H1 (cell line): Measurements from ENCODE around the gene YWHAE. TPM values are rescaled to one million over a fixed set of nuclear protein-coding genes. Genes with fewer than 3 reads are reported as not detected.
"Not testable (repeated sequence)": the region's sequence is repeated elsewhere in the genome, so short reads cannot be mapped to it uniquely, and the experiment has no call there.

Source experiments
- CTCF ChIA-PET: fragments of 300-600 bp; sonication (Branson Sonifier 250); formaldehyde crosslinking; loops from one replicate; lab custom pipeline; 2021; ENCODE audit not compliant: partially characterized antibody; lab: Charles Lee
- POLR2A ChIA-PET: fragments of 300-600 bp; sonication (Branson Sonifier 250); formaldehyde crosslinking; loops from one replicate; lab custom pipeline; 2021; ENCODE audit warnings: inconsistent platforms; ENCODE audit not compliant: partially characterized antibody; lab: Charles Lee
- DNase-seq, 2 experiments: peaks; one replicate each; pipeline versions ENCODE4 v3.0.0 to v3.0.0-alpha.2; 2010 to 2022; ENCODE audit warnings: low spot score in 2 of 2, low read depth in 1 of 2, mixed read lengths in 1 of 2
- FAIRE-seq: peaks from 2 replicates; lab custom pipeline; 2011; peaks lifted over from hg19 to GRCh38; lab: Jason Lieb, UNC
- H2AFZ ChIP-seq: 2 replicates; pipeline ENCODE4 v1.8.1; 2012; ENCODE audit warnings: low read length, inconsistent platforms
- H2AK5ac ChIP-seq: 2 replicates; pipeline ENCODE4 v1.6.1; 2013; ENCODE audit warnings: low read depth, low read length
- H2BK120ac ChIP-seq: replicated peaks from 2 replicates; pipeline ENCODE3; 2013; ENCODE audit warnings: low read depth, low read length, inconsistent platforms
- H2BK12ac ChIP-seq: 2 replicates; pipeline ENCODE4 v1.6.1; 2013; ENCODE audit warnings: low read depth, low read length
- H2BK15ac ChIP-seq: 2 replicates; pipeline ENCODE4 v1.6.1; 2013; ENCODE audit warnings: low read length
- H2BK20ac ChIP-seq: 2 replicates; pipeline ENCODE4 v1.6.1; 2013; ENCODE audit warnings: low read length
- H2BK5ac ChIP-seq: 2 replicates; pipeline ENCODE4 v1.6.1; 2013; ENCODE audit warnings: low read depth, low read length
- H3K14ac ChIP-seq: 2 replicates; pipeline ENCODE4 v1.6.1; 2013; ENCODE audit warnings: inconsistent platforms; ENCODE audit not compliant: insufficient read length
- H3K18ac ChIP-seq: 2 replicates; pipeline ENCODE4 v1.6.1; 2013; ENCODE audit warnings: low read length; ENCODE audit errors: extremely low read depth
- H3K23ac ChIP-seq: 2 replicates; pipeline ENCODE4 v1.6.1; 2013; ENCODE audit warnings: inconsistent platforms; ENCODE audit not compliant: insufficient read length
- H3K23me2 ChIP-seq: 2 replicates; pipeline ENCODE4 v1.6.1; 2013; ENCODE audit warnings: low read depth, low read length
- H3K27ac ChIP-seq: 2 replicates; pipeline ENCODE4 v1.6.1; 2011; ENCODE audit warnings: low read depth, low read length, inconsistent platforms
- H3K27me3 ChIP-seq, 4 experiments: replicated peaks in 1 of 4; 1 replicate in 1 of 4; 2 replicates in 3 of 4; pipeline versions ENCODE4 v1.6.1 to v1.8.1; 2011 to 2013; ENCODE audit warnings: low read length in 3 of 4, mild to moderate bottlenecking in 3 of 4, inconsistent platforms in 2 of 4, mixed read lengths in 2 of 4, moderate library complexity in 1 of 4; ENCODE audit not compliant: control insufficient read depth in 3 of 4, insufficient read depth in 3 of 4; ENCODE audit errors: extremely low read depth in 1 of 4
- H3K36me3 ChIP-seq, 4 experiments: 2 replicates each; pipeline versions ENCODE4 v1.6.1 to v1.8.1; 2011 to 2013; ENCODE audit warnings: mild to moderate bottlenecking in 4 of 4, low read length in 3 of 4, moderate library complexity in 2 of 4, control low read depth in 1 of 4, inconsistent platforms in 1 of 4; ENCODE audit not compliant: insufficient read depth in 4 of 4, control insufficient read depth in 2 of 4
- H3K4ac ChIP-seq: replicated peaks from 2 replicates; pipeline ENCODE3; 2013; ENCODE audit warnings: low read length, low read depth, mixed read lengths, inconsistent platforms; ENCODE audit not compliant: insufficient read length
- H3K4me1 ChIP-seq, 4 experiments: replicated peaks in 1 of 4; 1 replicate in 1 of 4; 2 replicates in 3 of 4; pipeline versions ENCODE4 v1.6.1 to v1.8.1; 2011 to 2013; ENCODE audit warnings: low read length in 3 of 4, inconsistent platforms in 2 of 4, mixed read lengths in 1 of 4; ENCODE audit not compliant: insufficient read depth in 4 of 4, control insufficient read depth in 3 of 4
- H3K4me2 ChIP-seq, 2 experiments: 2 replicates each; pipeline versions ENCODE4 v1.6.1 to v1.8.1; 2011 to 2013; ENCODE audit warnings: low read depth in 2 of 2, low read length in 2 of 2, control low read depth in 1 of 2, inconsistent platforms in 1 of 2, mild to moderate bottlenecking in 1 of 2; ENCODE audit not compliant: insufficient read depth in 1 of 2
- H3K4me3 ChIP-seq, 4 experiments: fragments of 200-600, 300-600 bp in 1 of 4; sonication (generic), shearing (Covaris generic), sonication (Bioruptor Twin) in 1 of 4; 2 replicates each; pipeline versions ENCODE4 v1.5.1 to v1.8.1; 2011 to 2016; ENCODE audit warnings: low read length in 4 of 4, low read depth in 3 of 4, control low read depth in 2 of 4, inconsistent platforms in 2 of 4, mild to moderate bottlenecking in 2 of 4, mixed read lengths in 1 of 4, moderate library complexity in 1 of 4; ENCODE audit not compliant: insufficient read depth in 2 of 4; ENCODE audit errors: extremely low read depth in 1 of 4
- H3K56ac ChIP-seq: replicated peaks from 2 replicates; pipeline ENCODE3; 2013; ENCODE audit warnings: low read depth, mild to moderate bottlenecking, mixed read lengths, low read length, inconsistent platforms; ENCODE audit not compliant: insufficient read length
- H3K79me1 ChIP-seq: 2 replicates; pipeline ENCODE4 v1.6.1; 2013; ENCODE audit warnings: low read depth, low read length, control low read depth
- H3K79me2 ChIP-seq, 2 experiments: 2 replicates each; pipeline versions ENCODE4 v1.6.1 to v1.8.1; 2012 to 2013; ENCODE audit warnings: low read length in 2 of 2, mild to moderate bottlenecking in 2 of 2, inconsistent platforms in 1 of 2; ENCODE audit not compliant: insufficient read depth in 2 of 2, control insufficient read depth in 1 of 2
- H3K9ac ChIP-seq, 4 experiments: replicated peaks in 1 of 4; 1 replicate in 1 of 4; 2 replicates in 3 of 4; pipeline versions ENCODE4 v1.6.1 to v1.8.1; 2011 to 2013; ENCODE audit warnings: low read depth in 3 of 4, low read length in 3 of 4, control low read depth in 2 of 4, mild to moderate bottlenecking in 2 of 4, moderate library complexity in 2 of 4, inconsistent platforms in 1 of 4; ENCODE audit errors: extremely low read depth in 1 of 4
- H3K9me3 ChIP-seq, 2 experiments: 2 replicates each; pipeline versions ENCODE4 v1.6.1 to v1.8.1; 2012 to 2013; ENCODE audit warnings: mild to moderate bottlenecking in 2 of 2, moderate library complexity in 2 of 2, control low read depth in 1 of 2, inconsistent platforms in 1 of 2, low read depth in 1 of 2, low read length in 1 of 2, mixed read lengths in 1 of 2; ENCODE audit not compliant: insufficient read depth in 2 of 2
- H4K20me1 ChIP-seq, 2 experiments: replicated peaks in 1 of 2; 2 replicates each; pipeline versions ENCODE3 to v1.8.1; 2011 to 2013; ENCODE audit warnings: inconsistent platforms in 2 of 2, low read length in 2 of 2, mild to moderate bottlenecking in 1 of 2; ENCODE audit not compliant: insufficient read depth in 2 of 2, control insufficient read depth in 1 of 2
- H4K5ac ChIP-seq: 2 replicates; pipeline ENCODE4 v1.6.1; 2013; ENCODE audit warnings: low read length, low read depth, mixed read lengths, inconsistent platforms; ENCODE audit not compliant: insufficient read length
- H4K8ac ChIP-seq: 2 replicates; pipeline ENCODE4 v1.8.0; 2013; ENCODE audit warnings: mild to moderate bottlenecking, moderate library complexity, low read length, inconsistent platforms; ENCODE audit not compliant: insufficient read depth; ENCODE audit errors: extremely low read depth
- H4K91ac ChIP-seq: replicated peaks from 2 replicates; pipeline ENCODE3; 2013; ENCODE audit warnings: low read length, mixed read lengths, inconsistent platforms; ENCODE audit not compliant: insufficient read length
- WGBS, 2 experiments: shearing (Covaris generic) in 1 of 2; methylation state at CpG; one replicate each; pipeline versions ENCODE4 v1.1.6 to v1.1.7; 2013 to 2015; ENCODE audit warnings: low lambda C conversion rate in 2 of 2, mixed read lengths in 2 of 2, inconsistent platforms in 1 of 2, low coverage in 1 of 2, missing lambda C conversion rate in 1 of 2; ENCODE audit not compliant: insufficient replicate concordance in 2 of 2, insufficient coverage in 1 of 2, insufficient read length in 1 of 2; ENCODE audit errors: extremely low coverage in 1 of 2, missing lambda C conversion rate in 1 of 2; 5-methylcytosine and 5-hydroxymethylcytosine counted together
- polyA plus RNA-seq, 7 experiments: library from polyadenylated mRNA; depleted of rRNA in 3 of 7; stranded (reverse) in 5 of 7; unstranded in 2 of 7; fragments of >200 nt in 5 of 7; fragments of 200-250 nt in 2 of 7; gene quantifications; 1 replicate in 5 of 7; 2 replicates in 1 of 7; 4 replicates in 1 of 7; pipeline versions ENCODE4 v1.2.1 to v1.2.3, GENCODE V29; 2011 to 2013; ENCODE audit warnings: missing spikeins in 2 of 7, mixed read lengths in 2 of 7
- total RNA-seq: library from RNA; stranded (reverse); fragmentation: NEBNext Ultra II Directional; extraction: Animal tissue kit (Norgen Biotek cat#: 25700); gene quantifications from 2 replicates; pipeline ENCODE4 v1.2.1, GENCODE V29; 2021

Gene YWHAE
- total and polyA plus RNA-seq, 2 of the 8 experiments (the other 6 are each of a cell fraction or from before 2014, with no cell fraction given): 559 to 1,186 TPM

DNA sequence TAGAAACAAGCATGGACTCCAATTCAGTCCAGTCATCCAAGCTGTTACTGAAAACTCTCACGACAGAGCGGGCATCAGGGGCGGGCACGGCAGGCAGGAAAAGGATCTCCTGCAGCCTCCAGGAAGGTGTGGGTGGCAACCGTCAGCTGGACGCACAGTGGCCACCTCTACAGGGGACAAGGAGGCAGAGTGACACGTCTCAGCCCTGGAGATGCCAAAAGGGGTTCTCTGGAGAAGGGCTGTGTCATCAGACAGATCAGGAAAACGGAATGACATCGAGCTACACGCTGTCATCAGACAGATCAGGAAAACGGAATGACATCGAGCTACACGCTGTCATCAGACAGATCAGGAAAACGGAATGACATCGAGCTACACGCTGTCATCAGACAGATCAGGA, 92.2 kb downstream of the YWHAE start:
- H3K18ac ChIP-seq, H4K20me1 ChIP-seq, H3K4me3 ChIP-seq, H3K9ac ChIP-seq, H2BK15ac ChIP-seq, H2BK5ac ChIP-seq, DNase-seq, H3K23ac ChIP-seq, H2AK5ac ChIP-seq, H3K27ac ChIP-seq, POLR2A ChIA-PET, H3K23me2 ChIP-seq, H2BK20ac ChIP-seq, H3K4me1 ChIP-seq, H2BK12ac ChIP-seq, H4K91ac ChIP-seq, H3K56ac ChIP-seq, H3K27me3 ChIP-seq, H3K79me2 ChIP-seq, FAIRE-seq, H2BK120ac ChIP-seq, H2AFZ ChIP-seq, H3K79me1 ChIP-seq, H3K9me3 ChIP-seq, H4K8ac ChIP-seq, H4K5ac ChIP-seq, H3K4me2 ChIP-seq, H3K36me3 ChIP-seq, H3K4ac ChIP-seq, H3K14ac ChIP-seq: not testable (repeated sequence)
- CTCF ChIA-PET: interaction anchor here (0.9 kb wide), 1 partner anchor 25 kb away, joined by 3 read pairs; no protein-coding TSS in a partner anchor
- WGBS, 2 experiments: 80% methylated on average over 10 of the region's 16 CpGs; no CpG with 5 or more reads in 1 of the 2 experiments
